Measurements from ENCODE around the gene ASTN1.

GRCh38 chr1:177128665-177129281 is 35.7 kb downstream of the ASTN1 start:
- TF ChIP-seq EZH2 (IDR thresholded peaks at IDR 0.05) (no peak), POLR2AphosphoS5 (IDR thresholded peaks at IDR 0.05; ENCODE audit: borderline replicate concordance, low read depth, low read length) (no peak), FOXP2 (optimal IDR thresholded peaks at IDR 0.05; ENCODE audit: control extremely low read depth, extremely low read length, insufficient read depth) (no peak)
